Midbrain (tissue), 1 donor: ENCODE measurements around the gene SCAMP5.
A peak's percentile ranks its signal among the peaks of the same experiment; 100 is the strongest.

ENCODE experiments used
- DNase-seq: peaks from one replicate; lab custom pipeline; 2025; lab: John Stamatoyannopoulos, UW

SCAMP5 gene

DNA sequence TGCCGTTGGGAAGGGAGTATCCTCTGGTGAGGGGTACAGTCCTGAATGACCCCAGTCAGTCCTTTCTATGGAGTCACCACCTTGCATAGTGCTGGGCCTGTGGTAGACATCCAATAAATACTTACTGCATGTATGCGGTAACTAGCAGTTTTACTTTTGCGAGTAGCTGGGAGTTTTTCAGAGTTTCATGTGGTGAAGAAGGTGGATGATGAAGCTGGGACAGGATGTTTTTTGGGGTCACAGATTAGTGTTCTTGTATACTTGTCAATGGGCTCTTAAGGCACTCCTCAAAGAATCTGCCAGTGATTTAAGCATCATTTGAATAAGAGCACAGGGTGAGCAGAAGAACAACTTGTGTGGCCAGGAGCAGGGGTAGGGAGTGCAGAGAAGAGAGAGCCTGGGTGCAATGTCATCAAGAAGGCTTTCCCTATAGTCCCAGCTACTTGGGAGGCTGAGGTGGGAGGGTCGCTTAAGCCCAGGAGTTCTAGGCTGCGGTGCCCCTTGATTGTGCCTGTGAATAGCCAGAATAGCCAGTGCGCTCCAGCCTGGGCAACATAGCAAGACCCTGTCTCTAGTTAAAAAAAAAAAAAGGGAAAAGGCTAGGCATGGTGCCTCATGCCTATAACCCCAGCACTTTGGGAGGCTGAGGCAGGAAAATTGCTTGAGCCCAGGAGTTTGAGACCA is 50.1 kb downstream of the SCAMP5 start:
- DNase-seq = no peak

DNA sequence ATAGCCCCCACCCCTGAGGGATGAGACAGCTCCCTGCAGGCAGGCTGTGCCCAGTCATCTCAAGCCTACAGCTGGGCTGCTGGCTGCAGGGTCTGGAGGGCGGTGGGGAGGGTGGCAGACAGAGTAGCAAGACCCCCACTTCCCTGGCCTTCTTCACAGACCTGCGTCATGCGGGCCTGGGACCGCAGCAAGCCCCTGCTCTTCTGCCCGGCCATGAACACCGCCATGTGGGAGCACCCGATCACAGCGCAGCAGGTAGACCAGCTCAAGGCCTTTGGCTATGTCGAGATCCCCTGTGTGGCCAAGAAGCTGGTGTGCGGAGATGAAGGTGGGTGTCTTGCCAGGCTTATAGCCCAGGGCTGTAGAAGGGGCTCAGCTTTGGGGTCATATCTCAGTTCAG is 53.0 kb downstream of the SCAMP5 start:
- no peak for DNase-seq

DNA sequence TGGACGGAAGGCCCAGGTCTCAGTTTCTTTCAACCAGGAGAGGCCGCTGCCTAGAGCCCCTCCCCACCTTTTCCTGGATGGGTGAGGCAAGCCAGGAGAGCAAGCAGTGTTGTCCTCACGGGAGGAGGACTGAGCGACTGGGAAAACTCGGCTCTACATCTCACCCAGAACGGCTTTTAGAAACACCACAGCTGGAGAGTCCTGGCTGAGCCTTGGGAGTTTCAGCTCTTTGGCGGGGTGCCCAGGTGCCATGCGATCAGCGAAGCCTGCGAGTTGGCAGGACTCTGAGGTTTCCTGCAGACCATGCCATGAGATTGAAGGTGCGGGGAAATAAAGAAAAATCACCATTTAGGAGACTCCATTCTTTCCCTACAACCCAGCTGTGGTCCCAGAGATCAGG is 54.0 kb downstream of the SCAMP5 start:
- DNase-seq = peak; percentile 73

DNA sequence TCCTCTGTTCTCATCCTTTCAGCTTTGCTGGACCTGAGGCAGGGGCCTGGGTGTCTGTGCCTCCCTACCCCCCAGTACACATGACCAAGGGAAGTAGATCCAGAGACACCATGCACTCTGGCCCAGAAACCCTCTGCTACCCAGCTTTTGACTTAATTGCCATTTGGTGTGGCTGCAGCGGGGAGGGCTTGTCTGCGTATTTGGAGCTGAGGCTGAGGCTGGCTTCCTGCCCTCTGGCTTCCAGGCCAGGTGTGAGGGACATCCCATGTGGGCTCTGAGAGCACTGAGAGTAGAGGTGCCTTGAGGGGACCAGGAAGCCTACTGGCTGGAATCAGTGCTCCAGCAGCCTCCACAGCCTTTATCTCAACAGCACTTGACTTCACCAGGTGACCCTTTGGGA is 54.9 kb downstream of the SCAMP5 start:
- DNase-seq = no peak

DNA sequence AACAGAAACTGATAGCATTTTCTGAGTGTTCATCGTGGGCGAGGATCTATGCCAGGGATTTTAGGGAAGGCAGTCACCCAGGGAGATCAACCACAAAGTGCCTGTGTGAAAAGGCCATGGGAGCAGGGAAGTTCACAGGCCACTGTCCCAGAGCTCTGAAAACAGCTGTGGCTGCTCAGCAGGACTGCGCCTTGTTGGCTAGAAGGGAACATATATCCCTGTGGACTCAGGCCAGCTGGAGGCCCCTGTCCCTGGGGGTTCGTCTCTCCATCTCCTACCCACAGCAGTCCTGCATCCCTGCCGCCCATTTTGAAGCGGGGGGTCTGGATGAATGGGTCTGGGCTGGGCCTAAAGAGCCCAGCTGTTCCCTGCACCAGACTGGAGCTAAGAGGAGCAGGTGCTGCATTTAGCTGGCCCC is 55.8 kb downstream of the SCAMP5 start:
- no peak for DNase-seq

DNA sequence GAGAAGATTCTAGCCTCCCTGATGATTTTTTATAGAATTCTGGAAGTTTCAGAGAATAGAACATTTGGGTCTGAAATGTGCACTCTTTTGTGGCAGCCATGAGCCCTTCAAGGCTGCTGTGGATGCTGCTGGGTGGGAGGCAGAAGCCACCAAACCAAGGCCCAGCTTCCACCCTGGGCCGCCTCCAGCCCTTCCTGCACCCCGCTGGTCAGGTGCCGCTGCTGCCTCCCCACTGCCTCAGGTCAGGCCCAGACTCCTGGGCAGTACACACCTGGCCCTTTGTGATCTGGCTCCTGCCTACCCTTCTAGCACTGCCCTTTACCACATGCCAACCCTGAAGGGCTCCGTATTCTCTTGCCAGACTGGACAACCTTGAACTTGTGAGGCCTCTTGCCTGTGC is 56.3 kb downstream of the SCAMP5 start:
- DNase-seq = no peak

DNA sequence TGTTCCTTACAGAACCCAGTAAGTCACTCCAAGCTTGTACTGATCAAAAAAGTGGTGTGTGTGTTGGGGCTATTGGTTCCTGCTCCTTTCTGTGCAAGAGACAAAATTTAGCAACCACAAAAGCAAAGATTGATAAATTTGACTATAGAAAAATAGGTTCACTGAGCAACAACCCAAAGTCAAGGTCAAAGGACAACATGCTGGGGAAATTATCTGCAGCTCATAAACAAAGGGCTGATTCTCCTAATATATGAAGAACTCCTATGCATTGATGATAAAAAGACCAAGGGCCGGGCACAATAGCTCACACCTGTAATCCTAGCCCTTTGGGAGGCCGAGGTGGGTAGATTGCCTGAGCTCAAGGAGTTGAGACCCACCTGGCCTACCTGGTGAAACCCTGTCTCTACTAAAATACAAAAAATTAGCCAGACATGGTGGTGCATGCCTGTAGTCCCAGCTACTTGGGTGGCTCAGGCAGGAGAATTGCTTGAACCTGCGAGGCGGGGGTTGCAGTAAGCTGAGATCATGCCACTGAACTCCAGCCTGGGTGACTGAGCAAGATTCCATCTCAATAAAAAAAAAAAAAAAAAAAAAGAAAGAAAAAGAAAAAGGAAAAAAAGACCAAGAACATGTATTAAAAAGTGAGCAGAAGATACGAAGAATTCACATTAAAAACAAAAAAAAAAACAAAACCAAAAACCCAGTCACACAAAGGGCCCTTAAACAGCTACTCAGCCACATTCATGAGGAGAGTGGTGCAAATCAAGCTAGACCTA is 57.8 kb downstream of the SCAMP5 start:
- DNase-seq = no peak

DNA sequence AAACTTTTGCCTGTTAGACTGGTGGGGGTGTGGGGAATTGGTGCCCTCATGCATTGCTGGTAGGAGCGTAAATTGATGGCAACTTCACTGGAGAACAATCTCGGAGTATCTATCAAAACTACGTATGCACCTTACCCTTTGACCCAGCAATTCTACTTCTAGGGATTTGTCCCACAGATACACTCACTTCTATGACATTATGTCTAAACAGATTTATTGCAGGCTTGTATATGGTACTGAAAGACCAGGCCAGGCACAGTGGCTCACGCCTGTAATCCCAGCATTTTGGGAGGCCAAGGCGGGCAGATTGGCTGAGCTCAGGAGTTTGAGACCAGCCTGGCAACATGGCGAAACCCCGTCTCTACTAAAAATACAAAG is 58.4 kb downstream of the SCAMP5 start:
- no peak for DNase-seq

DNA sequence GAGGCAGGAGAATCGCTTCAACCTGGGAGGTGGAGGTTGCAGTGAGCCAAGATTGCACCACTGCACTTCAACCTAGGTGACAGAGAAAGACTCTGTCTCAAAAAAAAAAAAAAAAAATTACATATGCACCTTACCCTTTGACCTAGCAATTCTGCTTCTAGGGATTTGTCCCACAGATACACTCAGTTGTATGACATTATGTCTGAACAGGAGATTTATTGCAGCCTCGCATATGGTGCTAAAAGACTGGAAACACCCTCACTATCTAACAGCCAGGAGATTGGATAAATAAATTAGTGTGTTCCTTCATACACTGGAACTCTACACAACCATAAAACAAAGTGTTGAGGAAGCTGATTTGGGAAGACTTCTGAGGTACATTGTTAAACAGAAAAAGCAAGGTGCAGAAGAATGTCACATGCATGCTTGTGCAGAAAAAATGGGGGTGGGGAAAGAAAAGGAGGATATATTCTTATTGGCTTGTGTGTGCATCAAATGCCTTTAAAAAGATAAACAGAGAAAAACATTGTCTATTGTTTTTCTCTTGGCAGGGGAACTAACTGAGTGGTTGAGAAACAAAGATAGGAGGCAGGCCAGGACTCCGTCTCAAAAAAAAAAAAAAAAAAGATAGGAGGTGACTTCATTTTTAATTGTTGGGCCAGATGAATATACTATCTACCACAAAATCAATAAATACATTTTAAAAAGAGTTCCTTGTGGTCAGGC is 59.0 kb downstream of the SCAMP5 start:
- DNase-seq = peak; percentile 16

DNA sequence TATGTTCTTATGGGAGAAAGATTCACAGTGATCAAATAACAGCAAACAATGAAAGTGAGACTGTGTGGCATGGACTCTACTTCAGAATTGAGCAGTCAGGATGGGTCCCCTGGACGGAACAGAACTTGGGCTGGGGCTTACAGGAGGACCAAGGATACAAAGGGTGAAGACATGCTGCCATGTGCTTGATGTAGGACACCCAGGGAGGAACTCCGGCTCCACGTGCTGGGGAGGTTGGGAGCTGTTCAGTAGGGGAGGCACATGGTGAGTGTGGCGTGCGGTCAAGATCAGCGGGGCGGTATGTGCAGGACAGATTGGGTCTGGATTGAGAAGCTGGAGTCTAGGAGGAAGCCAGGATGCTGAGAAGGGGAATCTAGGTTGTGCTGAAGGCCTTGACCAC is 60.7 kb downstream of the SCAMP5 start:
- no peak for DNase-seq

DNA sequence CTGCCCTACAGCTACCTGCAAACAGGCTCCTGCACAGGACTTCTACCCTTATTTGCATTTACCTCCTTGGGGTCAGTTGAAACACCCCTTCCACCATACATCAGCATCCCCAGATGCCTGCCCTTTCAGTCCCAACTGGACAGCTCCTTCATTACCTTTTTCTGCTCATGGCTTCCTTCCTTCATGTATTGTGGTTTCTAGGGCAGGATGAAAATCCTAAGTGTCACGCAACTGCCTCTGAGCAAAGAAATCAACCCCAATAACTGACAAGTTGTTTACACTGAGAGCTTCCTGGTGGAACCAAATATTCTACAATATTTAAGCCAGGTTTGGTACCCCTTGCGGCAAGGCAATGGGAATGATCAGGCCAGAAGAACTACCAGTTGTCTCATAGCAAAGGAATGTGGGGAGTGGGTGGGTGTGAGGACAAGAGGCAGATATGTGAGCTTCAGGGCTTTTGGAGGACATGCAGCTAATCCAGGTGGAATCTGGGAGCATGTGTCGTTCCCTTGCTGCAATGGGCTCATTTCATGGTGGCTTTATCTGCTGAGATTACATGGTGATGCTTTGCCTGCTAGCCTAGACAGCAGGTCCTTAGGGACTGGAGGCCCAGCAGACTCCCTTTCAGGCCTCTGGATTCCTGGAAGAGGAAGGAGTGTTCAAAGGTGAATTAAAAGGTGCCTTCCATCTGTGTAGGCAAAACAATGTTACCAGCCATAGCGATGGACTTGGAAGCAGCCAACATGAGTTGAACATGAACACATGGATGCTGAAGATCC is 63.0 kb downstream of the SCAMP5 start:
- no peak for DNase-seq

DNA sequence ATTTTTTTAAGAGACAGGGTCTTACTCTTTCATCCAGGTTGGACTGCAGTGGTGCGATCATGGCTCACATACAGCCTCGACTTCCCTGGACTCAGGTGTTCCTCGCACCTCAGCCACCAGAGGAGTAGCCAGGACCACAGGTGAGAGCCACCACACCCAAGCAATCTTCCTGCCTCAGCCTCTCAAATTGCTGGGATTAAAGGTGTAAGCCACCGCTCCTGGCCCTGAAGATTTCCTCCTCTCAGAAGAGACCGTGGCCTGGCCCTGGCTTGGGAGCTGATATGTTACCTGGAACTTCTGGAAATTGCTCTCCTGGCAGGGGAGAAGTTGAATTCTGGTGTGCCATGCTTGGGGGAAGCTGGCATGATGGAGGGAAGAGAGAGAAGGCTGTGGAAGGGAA is 64.2 kb downstream of the SCAMP5 start:
- no peak for DNase-seq

DNA sequence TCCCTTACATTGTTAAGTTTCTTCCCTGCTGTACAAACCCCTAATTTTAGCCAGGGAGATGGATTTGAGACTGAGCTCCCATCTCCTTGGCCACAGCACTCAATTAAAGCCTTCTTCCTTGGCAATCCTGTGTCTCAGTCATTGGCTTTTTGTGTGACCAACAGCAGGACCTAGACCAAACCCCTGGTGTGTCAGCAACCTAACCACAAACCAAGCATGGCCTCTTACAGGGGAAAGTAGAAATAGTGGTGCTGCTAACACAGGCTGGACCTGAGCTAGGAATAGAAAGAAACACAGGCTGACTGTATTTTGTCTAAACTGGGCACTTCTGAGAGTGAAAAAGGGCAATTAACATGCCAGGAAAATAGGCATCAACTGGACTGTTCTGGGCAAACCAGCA is 65.9 kb downstream of the SCAMP5 start:
- no peak for DNase-seq

DNA sequence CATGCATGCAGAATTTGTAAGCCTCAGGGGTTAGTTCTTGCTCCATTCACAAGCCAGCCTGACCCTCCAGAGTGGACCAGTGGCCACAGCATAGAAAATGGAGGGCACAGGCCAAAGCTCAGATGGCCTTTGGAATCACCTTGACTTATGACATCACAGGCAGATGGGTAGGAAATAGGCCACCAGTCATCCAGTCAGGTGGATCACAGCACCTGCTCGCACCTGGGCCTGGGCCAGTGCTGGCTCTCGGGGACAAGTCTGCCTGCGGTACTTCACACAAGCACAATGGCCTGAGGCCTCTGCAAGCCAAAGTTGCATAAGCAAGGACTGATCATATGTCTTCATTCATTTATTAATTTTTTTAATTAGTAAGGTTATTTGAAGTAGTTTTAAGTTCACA is 67.3 kb downstream of the SCAMP5 start:
- no peak for DNase-seq

DNA sequence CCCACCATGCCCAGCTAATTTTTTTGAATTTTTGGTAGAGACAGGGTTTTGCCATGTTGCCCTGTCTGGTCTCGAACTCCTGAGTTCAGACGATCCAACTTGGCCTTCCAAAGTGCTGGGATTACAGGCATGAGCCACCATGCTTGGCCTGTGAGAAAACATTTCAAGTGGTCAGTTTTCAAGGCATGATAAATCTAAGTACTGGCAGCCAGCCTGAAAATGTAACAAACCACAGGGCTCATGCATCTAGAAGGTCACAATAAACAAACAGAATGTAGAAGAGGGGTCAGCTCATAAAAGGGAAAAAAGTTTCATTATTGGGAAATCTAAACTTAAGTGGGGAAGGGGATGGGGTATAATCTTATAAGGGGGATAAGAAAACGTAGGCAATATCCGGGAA is 68.0 kb downstream of the SCAMP5 start:
- no peak for DNase-seq

DNA sequence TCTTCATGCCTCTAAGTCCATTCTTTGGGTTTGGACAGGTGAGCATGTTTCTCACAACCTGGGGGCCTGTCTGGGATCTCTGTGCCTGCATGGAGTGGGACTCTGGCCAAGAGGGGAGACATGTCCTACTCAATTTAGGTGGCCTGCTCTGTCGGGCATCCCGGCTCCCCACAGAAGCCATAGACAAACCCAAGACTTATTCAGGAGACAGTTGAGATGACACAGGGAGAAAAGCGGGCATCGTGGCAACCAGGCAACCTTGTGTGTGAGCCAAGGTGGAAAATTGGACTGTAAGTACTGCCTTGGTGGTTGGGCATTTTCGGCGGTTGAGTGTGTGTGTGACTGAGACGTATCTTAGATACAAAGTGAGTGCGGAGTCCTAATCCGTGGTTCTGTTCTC is 68.5 kb downstream of the SCAMP5 start:
- DNase-seq = no peak

DNA sequence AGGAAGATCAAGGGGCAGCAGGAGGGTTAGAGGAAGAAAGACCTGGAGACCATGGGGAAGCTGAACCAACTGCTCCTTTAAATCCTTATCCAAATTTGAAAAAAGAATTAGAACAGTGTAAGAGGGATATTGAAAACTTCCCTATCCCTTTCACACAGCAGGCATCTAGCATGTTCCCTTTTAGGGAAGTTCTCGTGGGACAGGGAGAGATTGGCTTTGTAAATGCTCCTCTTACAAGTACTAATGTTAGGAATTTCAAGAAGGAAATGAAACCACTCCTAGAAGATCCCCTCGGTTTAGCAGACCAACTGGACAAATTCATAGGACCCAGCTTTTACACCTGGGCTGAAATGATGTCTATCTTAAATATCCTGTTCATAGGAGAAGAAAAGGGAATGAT is 69.5 kb downstream of the SCAMP5 start:
- no peak for DNase-seq

DNA sequence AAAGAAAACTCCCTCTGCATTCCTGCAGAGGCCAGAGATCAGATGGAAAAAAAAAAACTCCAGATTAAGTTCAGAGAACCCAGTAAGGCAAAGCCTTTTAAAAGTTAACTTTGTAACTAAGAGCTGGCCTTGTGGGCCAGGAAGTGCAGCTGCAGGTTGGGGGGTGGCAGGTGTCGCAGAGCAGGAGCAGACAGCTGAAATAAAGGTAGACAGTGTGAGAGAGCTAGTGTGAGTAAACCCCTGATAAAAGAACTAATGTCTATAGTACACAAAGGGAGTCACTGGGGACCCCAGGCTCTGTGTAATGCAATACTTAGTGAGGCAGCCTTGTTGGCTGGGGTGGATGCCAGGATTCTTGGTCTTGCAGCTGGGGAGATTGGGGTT is 70.1 kb downstream of the SCAMP5 start:
- DNase-seq = no peak

DNA sequence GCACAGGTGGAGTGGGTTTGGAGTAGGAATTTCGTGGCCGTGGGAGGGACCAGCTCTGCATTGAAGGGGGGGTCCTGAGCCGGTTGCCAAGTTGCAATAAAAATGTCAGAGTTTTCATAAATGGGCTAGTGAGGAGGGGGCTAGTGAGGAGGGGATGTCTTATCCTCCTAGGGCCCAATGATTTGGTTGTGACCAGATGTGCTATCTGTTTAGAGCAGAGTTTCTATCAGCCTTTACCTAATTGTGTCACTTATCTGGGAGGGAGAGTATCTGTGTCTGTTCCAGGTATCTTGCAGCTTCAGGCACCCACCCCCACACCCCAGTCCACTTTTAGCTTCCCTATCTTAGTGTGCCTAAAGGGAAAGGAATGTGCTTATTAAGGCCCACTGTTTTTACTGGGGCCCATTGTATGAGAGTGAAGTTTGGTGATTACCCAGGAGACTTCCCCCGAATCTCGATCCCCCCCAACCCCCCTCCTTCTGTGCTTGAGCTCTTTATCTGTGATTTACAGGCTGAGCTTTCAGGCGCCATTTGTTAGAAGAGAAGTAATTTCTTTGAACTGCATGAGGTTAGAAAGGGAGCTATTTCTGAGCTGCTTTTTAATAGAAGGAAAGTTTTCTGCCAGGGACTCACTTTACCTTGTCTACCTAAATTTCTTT is 70.6 kb downstream of the SCAMP5 start:
- no peak for DNase-seq

DNA sequence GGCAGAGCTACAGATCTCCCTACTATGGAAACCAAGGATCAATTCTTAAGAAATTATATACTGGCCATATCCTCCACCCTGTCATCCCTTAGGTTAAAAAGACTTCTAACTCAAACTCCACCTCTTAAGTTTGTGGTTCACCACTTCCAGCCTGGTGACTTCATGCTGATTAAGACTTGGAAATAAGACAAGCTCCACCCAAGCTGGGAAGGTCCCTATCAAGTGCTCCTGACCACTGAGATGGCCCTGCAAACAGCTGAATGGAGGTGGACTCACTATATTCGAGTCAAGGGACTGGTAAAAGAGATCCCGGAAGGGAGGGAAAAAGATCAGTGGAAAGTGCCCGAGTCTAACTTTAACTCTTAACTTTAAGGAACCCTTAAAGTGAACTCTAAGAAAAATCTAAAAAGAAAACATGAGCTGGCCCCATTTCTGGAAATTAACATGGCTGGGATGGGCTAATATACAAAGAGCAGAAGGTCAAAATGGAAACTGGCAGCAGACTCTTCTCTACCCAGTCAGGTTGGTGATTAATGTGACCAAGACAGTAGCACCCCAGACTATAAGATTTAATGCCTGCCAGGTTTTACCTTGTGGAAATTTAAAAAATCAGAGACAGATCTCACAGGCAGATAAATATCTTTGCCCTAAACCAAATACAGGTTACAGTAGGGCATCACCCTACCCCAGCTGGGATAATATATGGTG is 71.9 kb downstream of the SCAMP5 start:
- no peak for DNase-seq

DNA sequence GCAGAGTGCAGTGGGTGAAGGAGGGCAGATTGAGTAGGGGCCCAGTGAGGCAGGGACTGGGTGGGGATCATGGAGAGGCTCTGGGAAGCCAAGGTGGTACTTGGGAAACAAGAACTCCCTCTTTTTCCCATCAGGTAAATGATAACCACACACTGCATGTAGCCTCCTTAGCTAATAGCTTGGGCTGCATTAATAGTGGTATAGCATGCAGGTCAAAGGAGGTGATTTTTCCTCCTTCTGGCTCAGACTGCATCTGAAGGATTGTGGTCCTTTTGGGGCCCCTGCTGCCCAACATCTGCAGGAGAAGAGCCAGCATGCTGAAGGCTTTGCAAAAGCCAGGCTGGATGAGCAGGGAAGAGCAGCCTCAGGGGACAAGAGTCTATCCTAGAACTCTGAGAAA is 73.4 kb downstream of the SCAMP5 start:
- no peak for DNase-seq
